Measurements from ENCODE around the gene ATOH8.

DNA sequence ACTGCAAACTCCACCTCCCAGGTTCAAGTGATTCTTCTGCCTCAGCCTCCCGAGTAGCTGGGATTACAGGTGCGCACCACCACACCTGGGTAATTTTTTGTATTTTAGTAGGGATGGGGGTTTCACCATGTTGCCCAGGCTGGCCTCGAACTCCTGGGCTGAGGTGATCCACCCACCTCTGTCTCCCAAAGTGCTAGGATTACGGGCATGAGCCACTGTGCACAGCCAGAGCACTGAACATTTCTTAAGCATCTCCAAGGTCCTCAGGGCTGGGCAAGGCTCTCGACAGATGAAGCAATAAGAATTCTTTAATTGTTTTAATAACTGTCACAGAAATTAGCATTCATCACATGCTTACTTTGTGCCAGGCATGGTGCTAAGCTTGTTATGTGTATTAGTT lies 4.1 kb downstream of the ATOH8 start:
- TF ChIP-seq, protein P1, sequence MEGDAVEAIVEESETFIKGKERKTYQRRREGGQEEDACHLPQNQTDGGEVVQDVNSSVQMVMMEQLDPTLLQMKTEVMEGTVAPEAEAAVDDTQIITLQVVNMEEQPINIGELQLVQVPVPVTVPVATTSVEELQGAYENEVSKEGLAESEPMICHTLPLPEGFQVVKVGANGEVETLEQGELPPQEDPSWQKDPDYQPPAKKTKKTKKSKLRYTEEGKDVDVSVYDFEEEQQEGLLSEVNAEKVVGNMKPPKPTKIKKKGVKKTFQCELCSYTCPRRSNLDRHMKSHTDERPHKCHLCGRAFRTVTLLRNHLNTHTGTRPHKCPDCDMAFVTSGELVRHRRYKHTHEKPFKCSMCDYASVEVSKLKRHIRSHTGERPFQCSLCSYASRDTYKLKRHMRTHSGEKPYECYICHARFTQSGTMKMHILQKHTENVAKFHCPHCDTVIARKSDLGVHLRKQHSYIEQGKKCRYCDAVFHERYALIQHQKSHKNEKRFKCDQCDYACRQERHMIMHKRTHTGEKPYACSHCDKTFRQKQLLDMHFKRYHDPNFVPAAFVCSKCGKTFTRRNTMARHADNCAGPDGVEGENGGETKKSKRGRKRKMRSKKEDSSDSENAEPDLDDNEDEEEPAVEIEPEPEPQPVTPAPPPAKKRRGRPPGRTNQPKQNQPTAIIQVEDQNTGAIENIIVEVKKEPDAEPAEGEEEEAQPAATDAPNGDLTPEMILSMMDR (conservative IDR thresholded peaks at IDR 0.05): no peak
- no peak for TF ChIP-seq ZFX (IDR thresholded peaks at IDR 0.05)

All from C4-2B (cell line).